Neutrophil (primary cell): ENCODE measurements around the gene BMF.

Experiments
- H3K27ac ChIP-seq: fragments of 200-600 bp; sonication (generic); 2 replicates; pipeline ENCODE4 v1.5.1; 2016; ENCODE audit warnings: mild to moderate bottlenecking, moderate library complexity
- H3K27me3 ChIP-seq: fragments of 200-600 bp; sonication (generic); 2 replicates; pipeline ENCODE4 v1.6.0; 2016; ENCODE audit warnings: mild to moderate bottlenecking
- H3K36me3 ChIP-seq: fragments of 200-600 bp; sonication (generic); 2 replicates; pipeline ENCODE4 v1.5.1; 2017
- H3K4me1 ChIP-seq, 2 experiments: fragments of 200-600 bp in 1 of 2; sonication (generic) in 1 of 2; 1 replicate in 1 of 2; 2 replicates in 1 of 2; pipeline versions ENCODE4 v1.5.1 to v1.6.1; 2013 to 2016; ENCODE audit warnings: low read depth in 1 of 2, low read length in 1 of 2, mild to moderate bottlenecking in 1 of 2, moderate library complexity in 1 of 2; ENCODE audit not compliant: control insufficient read depth in 1 of 2, insufficient read depth in 1 of 2
- H3K4me3 ChIP-seq, 2 experiments: fragments of 200-600 bp in 1 of 2; sonication (generic) in 1 of 2; 1 replicate in 1 of 2; 2 replicates in 1 of 2; pipeline ENCODE4 v1.5.1; 2013 to 2016; ENCODE audit warnings: low read depth in 1 of 2, low read length in 1 of 2, mild to moderate bottlenecking in 1 of 2, moderate library complexity in 1 of 2
- H3K9me3 ChIP-seq: fragments of 200-600 bp; sonication (generic); 2 replicates; pipeline ENCODE4 v1.5.1; 2016
- TF ChIP-seq, protein P1 (sequence below): fragments of 200-600 bp; sonication (generic); IDR thresholded peaks from 2 replicates; pipeline ENCODE4 v1.5.1; 2016; ENCODE audit warnings: antibody characterized with exemption

The BMF gene

DNA sequence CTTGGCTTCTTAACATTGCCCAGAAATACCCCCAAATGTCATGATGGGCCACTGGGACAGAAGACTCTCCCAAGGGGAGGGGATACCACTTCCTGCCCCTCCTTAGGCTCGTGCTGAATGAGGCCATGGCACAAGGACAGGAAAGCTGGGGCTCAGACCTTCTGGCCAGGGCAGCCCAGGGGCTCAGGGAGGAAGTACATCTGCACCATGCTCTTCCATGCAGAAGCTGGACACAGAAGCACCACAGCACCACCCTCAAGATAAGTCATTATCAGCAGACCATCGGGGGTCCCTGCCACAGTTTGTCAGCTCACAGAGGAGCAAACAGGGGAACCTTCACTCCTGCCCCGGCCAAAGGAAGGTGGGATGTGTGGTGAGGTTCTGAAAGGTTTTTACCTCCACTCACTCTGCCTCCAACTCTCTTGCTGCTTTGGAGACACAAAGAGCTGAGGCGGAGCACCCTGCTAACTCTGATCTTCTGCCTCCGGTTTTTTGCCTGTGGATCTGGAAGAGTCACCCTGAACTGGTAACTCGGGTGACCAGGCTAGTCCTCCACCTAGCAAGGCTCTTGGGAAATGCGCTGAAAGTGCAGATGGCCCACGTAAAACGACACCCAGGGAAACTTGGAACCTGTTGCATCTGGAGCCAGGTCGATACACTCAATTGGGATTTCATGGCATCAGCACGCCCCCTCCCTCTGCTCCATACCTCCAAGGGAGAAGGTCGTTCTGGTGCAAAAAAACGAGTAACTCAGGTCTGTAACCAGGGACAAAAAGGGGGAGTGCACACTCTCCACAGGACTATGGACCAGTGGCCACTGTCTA is 8.3 kb downstream of the BMF start:
- no peak overlapping the region for H3K27ac ChIP-seq
- H3K27me3 ChIP-seq, result no peaks in the 10 kb centered on the region
- no peak overlapping the region for H3K4me3 ChIP-seq
- H3K9me3 ChIP-seq, result no peaks in the 10 kb centered on the region
- H3K36me3 ChIP-seq, result no peaks in the 10 kb centered on the region
- peaks cover 32 to 35% of the 10 kb centered on the region in 2 experiments for H3K4me1 ChIP-seq
- TF ChIP-seq, protein P1, sequence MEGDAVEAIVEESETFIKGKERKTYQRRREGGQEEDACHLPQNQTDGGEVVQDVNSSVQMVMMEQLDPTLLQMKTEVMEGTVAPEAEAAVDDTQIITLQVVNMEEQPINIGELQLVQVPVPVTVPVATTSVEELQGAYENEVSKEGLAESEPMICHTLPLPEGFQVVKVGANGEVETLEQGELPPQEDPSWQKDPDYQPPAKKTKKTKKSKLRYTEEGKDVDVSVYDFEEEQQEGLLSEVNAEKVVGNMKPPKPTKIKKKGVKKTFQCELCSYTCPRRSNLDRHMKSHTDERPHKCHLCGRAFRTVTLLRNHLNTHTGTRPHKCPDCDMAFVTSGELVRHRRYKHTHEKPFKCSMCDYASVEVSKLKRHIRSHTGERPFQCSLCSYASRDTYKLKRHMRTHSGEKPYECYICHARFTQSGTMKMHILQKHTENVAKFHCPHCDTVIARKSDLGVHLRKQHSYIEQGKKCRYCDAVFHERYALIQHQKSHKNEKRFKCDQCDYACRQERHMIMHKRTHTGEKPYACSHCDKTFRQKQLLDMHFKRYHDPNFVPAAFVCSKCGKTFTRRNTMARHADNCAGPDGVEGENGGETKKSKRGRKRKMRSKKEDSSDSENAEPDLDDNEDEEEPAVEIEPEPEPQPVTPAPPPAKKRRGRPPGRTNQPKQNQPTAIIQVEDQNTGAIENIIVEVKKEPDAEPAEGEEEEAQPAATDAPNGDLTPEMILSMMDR, result no peak

DNA sequence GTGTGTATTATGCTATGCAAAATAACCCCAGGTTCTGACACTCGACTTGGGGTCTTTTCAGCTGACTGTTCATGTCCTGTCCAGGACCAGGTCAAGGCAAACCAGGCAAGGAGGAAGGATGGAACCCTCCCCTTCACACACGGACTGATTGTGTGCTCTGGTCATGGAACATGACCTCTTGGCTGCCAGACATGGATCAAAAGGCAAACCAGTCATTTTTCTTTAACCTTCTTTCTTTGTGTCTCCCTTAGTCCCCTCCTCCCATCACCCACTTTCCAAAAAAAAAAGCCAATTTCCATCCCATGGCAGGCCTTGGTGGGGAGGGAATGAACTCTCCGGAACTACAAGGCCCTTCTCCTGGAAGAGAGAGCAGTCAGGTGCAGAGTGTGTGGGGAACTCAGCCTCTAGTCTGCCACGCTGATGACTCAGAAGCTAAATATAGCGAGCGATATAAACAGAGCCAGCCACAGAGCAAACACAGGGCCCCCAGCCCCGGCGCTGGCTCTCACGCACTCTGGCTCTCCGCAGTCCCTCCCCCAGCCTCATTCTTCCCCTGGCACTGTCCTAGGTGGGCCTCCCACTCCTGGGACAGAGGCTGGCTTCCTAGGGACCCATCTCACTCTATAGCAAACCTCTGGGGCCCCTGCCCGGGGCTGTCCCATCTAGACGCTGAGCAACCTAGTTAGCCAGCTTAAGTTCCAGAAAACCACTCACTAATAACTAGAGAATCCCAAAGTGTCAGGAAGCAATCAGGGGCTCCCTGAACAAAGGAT is 10.0 kb downstream of the BMF start:
- Histone ChIP-seq H3K27ac (no peak overlapping the region), H3K27me3 (no peaks in the 10 kb centered on the region), H3K4me1 (peaks cover 21 to 25% of the 10 kb centered on the region in 2 experiments), H3K9me3 (no peaks in the 10 kb centered on the region), H3K36me3 (no peaks in the 10 kb centered on the region), H3K4me3 (no peak overlapping the region)
- TF ChIP-seq, protein P1, result no peak

DNA sequence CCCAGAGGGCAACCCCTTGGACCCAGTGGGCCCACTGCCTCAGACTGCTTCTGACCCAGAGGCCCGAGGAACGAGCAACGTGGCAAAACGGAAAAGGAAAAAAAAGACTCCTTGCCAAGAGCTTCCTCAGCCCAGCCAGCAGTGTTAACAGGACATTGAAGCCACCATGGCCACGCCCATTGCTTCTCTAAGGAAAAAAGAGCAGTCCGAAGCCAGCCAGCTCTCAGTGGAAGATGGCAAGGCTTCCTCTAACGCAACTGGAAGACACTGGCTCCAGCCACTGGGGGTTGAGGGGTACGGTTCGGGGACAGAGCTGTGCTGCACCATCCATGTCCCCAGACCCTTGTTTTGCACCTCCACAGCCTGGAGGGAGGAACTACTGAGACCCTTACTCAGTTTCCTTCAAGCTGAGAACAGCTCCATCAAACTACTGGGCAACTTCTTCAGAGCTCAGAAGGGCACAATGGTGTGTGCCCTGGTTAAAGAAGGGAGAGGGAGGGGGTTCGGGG is 10.7 kb downstream of the BMF start:
- H3K9me3 ChIP-seq, result no peaks in the 10 kb centered on the region
- H3K4me1 ChIP-seq, result peaks cover 21 to 25% of the 10 kb centered on the region in 2 experiments
- peak overlapping the region; percentile 7 for H3K27ac ChIP-seq
- H3K4me3 ChIP-seq, result no peak overlapping the region
- no peaks in the 10 kb centered on the region for H3K36me3 ChIP-seq
- H3K27me3 ChIP-seq, result no peaks in the 10 kb centered on the region
- TF ChIP-seq, protein P1, result no peak

DNA sequence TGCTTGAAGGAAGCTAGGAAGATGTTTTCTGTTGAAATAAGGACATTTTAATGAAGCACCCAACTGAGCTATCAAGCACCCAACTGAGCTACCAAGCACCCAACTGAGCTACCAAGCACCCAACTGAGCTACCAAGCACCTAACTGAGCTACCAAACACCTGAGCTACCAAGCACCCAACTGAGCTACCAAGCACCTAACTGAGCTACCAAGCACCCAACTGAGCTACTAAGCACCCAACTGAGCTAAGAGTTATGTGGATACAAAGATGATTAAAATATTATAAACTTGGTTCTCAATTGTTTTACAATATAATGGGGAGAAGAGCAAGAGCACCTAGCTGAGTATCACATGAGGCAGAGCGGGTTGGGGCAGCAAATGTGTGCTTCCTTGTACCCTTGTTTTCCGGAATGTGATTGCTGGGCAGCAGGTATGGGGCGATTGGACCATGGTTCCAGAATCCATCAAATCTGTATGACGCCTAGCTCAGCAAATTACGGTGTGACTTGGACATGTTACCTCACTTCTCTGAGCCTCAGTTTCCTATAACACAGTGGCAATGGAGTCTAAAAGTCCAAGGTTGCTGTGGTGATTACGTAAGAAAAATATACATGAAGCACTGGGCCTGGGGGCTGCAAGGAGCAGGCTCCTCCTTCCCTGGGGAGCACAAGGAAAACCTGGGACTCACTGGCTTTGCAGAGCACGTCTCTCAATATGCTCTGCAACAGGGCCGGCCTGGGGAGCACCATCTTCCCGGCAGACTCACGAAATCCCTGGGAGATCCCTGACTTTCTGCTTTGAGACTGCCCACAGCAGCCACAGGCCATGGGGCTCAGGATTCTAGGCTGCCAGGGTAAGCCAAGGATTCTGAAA is 11.3 kb downstream of the BMF start:
- TF ChIP-seq, protein P1, result no peak
- peaks cover 21 to 25% of the 10 kb centered on the region in 2 experiments for H3K4me1 ChIP-seq
- H3K9me3 ChIP-seq, result no peaks in the 10 kb centered on the region
- no peak overlapping the region for H3K4me3 ChIP-seq
- peak overlapping the region; percentile 7 for H3K27ac ChIP-seq
- no peaks in the 10 kb centered on the region for H3K27me3 ChIP-seq
- H3K36me3 ChIP-seq, result no peaks in the 10 kb centered on the region
